SU-DHL-6 (cell line): ENCODE results near the gene NBDY.
A peak's percentile ranks its signal among the peaks of the same experiment; 100 is the strongest.

Source experiments
- H2AFZ ChIP-seq: fragments of 200-600 bp; sonication (generic); 2 replicates; pipeline ENCODE4 v1.6.1; 2014; ENCODE audit warnings: low read depth, mild to moderate bottlenecking, moderate library complexity, mixed read lengths, antibody characterized with exemption, low read length; ENCODE audit not compliant: severe bottlenecking
- H3F3A ChIP-seq: fragments of 200-600 bp; shearing (Covaris generic); 2 replicates; pipeline ENCODE4 v1.6.0; 2016; ENCODE audit warnings: antibody characterized with exemption, mild to moderate bottlenecking; ENCODE audit not compliant: insufficient read depth
- H3K27ac ChIP-seq: fragments of 200-600 bp; sonication (generic); 2 replicates; pipeline ENCODE4 v1.5.1; 2016; ENCODE audit warnings: low read depth, mild to moderate bottlenecking, low read length, moderate library complexity, mixed read lengths
- H3K27me3 ChIP-seq: fragments of 200-600 bp; sonication (generic), shearing (Covaris generic); 2 replicates; pipeline ENCODE4 v1.6.0; 2014; ENCODE audit warnings: mild to moderate bottlenecking, low read length
- H3K36me3 ChIP-seq: fragments of 200-600 bp; sonication (generic); 2 replicates; pipeline ENCODE4 v1.6.1; 2014; ENCODE audit warnings: mild to moderate bottlenecking, low read length, mixed read lengths
- H3K4me2 ChIP-seq: fragments of 300-600, 200-600 bp; shearing (Covaris generic), sonication (generic); 2 replicates; pipeline ENCODE4 v1.6.0; 2014; ENCODE audit warnings: low read length, low read depth, mild to moderate bottlenecking; ENCODE audit not compliant: poor library complexity, severe bottlenecking
- H3K4me3 ChIP-seq: fragments of 200-600 bp; sonication (generic); 2 replicates; pipeline ENCODE4 v1.5.1; 2014; ENCODE audit warnings: antibody characterized with exemption, low read length, mild to moderate bottlenecking, mixed read lengths; ENCODE audit not compliant: insufficient read depth, poor library complexity, severe bottlenecking
- H3K79me2 ChIP-seq: fragments of 200-600 bp; sonication (generic); 2 replicates; pipeline ENCODE4 v1.6.1; 2014; ENCODE audit warnings: mild to moderate bottlenecking, low read length, moderate library complexity; ENCODE audit not compliant: insufficient read depth
- H3K9ac ChIP-seq: fragments of 200-600 bp; sonication (generic); 2 replicates; pipeline ENCODE4 v1.7.0; 2014; ENCODE audit warnings: mild to moderate bottlenecking, low read length
- H3K9me2 ChIP-seq: fragments of 200-600 bp; sonication (generic); replicated peaks from 2 replicates; pipeline ENCODE4 v1.6.1; 2014; ENCODE audit warnings: low read length; ENCODE audit not compliant: insufficient read depth
- H3K9me3 ChIP-seq: fragments of 200-600 bp; sonication (generic); 2 replicates; pipeline ENCODE4 v1.6.1; 2014; ENCODE audit warnings: low read length, mixed read lengths; ENCODE audit not compliant: insufficient read depth
- H4K20me1 ChIP-seq: fragments of 200-600 bp; sonication (generic); 2 replicates; pipeline ENCODE4 v1.6.1; 2014; ENCODE audit warnings: low read depth, mild to moderate bottlenecking, antibody characterized with exemption, low read length, moderate library complexity, mixed read lengths
- CTCF ChIP-seq: fragments of 200-600 bp; sonication (generic); IDR thresholded peaks from one replicate; pipeline ENCODE4 v1.5.1; 2017; ENCODE audit warnings: antibody characterized with exemption, mild to moderate bottlenecking, low read length, moderate library complexity; ENCODE audit not compliant: insufficient read depth, poor library complexity, severe bottlenecking
- EZH2phosphoT487 ChIP-seq: fragments of 200-600 bp; sonication (generic), shearing (Covaris generic); conservative IDR thresholded peaks from 2 replicates; pipeline ENCODE4 v1.6.1; 2018; ENCODE audit warnings: mild to moderate bottlenecking, antibody characterized with exemption, low read length, moderate library complexity, mixed read lengths

NBDY gene

GRCh38 chrX:56812515-56813105 lies 83.6 kb downstream of the NBDY start:
- H3F3A ChIP-seq, result no peaks in the 10 kb centered on the region
- H2AFZ ChIP-seq, result no peak overlapping the region
- H3K4me3 ChIP-seq, result no peak overlapping the region
- no peaks in the 10 kb centered on the region for H4K20me1 ChIP-seq
- TF ChIP-seq EZH2phosphoT487 (no peak), CTCF (no peak)
- no peaks in the 10 kb centered on the region for H3K9me2 ChIP-seq
- no peak overlapping the region for H3K27ac ChIP-seq
- no peaks in the 10 kb centered on the region for H3K27me3 ChIP-seq
- peak overlapping the region; percentile 35 for H3K4me2 ChIP-seq
- no peaks in the 10 kb centered on the region for H3K9me3 ChIP-seq
- H3K79me2 ChIP-seq, result no peaks in the 10 kb centered on the region
- no peaks in the 10 kb centered on the region for H3K36me3 ChIP-seq
- no peak overlapping the region for H3K9ac ChIP-seq

- H3K79me2 ChIP-seq, result no peaks in the 10 kb centered on the region
- no peak overlapping the region for H3K27ac ChIP-seq
- H3K9me3 ChIP-seq, result no peaks in the 10 kb centered on the region
- no peak overlapping the region for H3K4me3 ChIP-seq
- H3K36me3 ChIP-seq, result no peaks in the 10 kb centered on the region
- no peaks in the 10 kb centered on the region for H4K20me1 ChIP-seq
- H3K27me3 ChIP-seq, result no peaks in the 10 kb centered on the region
- no peaks in the 10 kb centered on the region for H3K9me2 ChIP-seq
- TF ChIP-seq EZH2phosphoT487 (no peak), CTCF (no peak)
- H3K9ac ChIP-seq, result no peak overlapping the region
- H2AFZ ChIP-seq, result no peak overlapping the region
- H3K4me2 ChIP-seq, result no peak overlapping the region
- H3F3A ChIP-seq, result no peaks in the 10 kb centered on the region
Observed at GRCh38 chrX:56813318-56813837, 84.3 kb downstream of the NBDY start.

GRCh38 chrX:56817179-56817578 lies 88.1 kb downstream of the NBDY start:
- H2AFZ ChIP-seq, result no peak overlapping the region
- H3K4me2 ChIP-seq, result no peak overlapping the region
- H3K4me3 ChIP-seq, result no peak overlapping the region
- H3K9me3 ChIP-seq, result no peaks in the 10 kb centered on the region
- H3K27me3 ChIP-seq, result no peaks in the 10 kb centered on the region
- no peaks in the 10 kb centered on the region for H4K20me1 ChIP-seq
- H3K27ac ChIP-seq, result no peak overlapping the region
- H3K9me2 ChIP-seq, result no peaks in the 10 kb centered on the region
- no peaks in the 10 kb centered on the region for H3K36me3 ChIP-seq
- no peak for TF ChIP-seq EZH2phosphoT487
- no peak for TF ChIP-seq CTCF
- no peak overlapping the region for H3K9ac ChIP-seq
- H3K79me2 ChIP-seq, result no peaks in the 10 kb centered on the region
- no peaks in the 10 kb centered on the region for H3F3A ChIP-seq
